ENCODE results near the gene RALB. TPM values are rescaled to one million over a fixed set of nuclear protein-coding genes. Genes with fewer than 3 reads are reported as not detected.

The RALB gene
- total RNA-seq, 2 donors from 2014 or later: 37.1 to 45.8 TPM

DNA sequence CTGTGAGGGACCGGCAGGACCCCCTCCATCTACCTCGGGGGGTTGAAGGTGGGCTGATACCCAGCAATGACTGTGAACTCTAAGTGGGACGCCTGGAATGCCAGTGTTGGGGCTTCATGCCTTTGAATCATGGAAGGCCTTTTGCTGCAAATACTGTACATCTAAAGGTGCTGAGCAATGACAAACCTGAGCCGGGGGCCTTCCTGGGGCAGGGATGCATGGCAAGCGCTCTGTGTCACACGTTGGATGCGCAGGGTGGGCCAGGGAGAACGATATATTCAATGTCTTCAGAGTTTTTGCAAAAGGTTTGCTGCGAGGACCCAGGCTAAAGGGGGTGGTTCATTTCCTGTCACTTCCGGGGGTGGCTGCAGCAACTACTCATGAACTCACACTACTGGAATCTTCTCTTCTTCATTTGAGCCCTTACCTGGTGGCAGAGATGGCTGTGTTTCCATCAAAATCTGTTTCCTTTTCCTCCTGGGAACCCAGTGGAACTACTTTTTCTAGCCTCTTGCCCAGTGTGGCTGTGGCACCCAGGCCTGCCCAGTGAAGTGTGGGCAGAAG lies 69.2 kb downstream of the RALB start:
- Histone ChIP-seq H3K9me3 (ENCODE audit: control insufficient read depth, low read length) (no peaks in the 10 kb centered on the region), H3K36me3 (ENCODE audit: control insufficient read depth, insufficient read depth, low read length) (no peaks in the 10 kb centered on the region), H3K4me1 (ENCODE audit: control insufficient read depth, insufficient read depth, low read length) (no peaks in the 10 kb centered on the region), H3K9ac (ENCODE audit: extremely low read depth, low read length, poor library complexity, severe bottlenecking) (no peak overlapping the region), H3K4me3 (ENCODE audit: low read length) (no peak overlapping the region), H3K27ac (ENCODE audit: low read depth, low read length) (no peak overlapping the region), H3K27me3 (ENCODE audit: control insufficient read depth, insufficient read depth, low read length, poor library complexity, severe bottlenecking) (no peaks in the 10 kb centered on the region)
- TF ChIP-seq, protein P1, sequence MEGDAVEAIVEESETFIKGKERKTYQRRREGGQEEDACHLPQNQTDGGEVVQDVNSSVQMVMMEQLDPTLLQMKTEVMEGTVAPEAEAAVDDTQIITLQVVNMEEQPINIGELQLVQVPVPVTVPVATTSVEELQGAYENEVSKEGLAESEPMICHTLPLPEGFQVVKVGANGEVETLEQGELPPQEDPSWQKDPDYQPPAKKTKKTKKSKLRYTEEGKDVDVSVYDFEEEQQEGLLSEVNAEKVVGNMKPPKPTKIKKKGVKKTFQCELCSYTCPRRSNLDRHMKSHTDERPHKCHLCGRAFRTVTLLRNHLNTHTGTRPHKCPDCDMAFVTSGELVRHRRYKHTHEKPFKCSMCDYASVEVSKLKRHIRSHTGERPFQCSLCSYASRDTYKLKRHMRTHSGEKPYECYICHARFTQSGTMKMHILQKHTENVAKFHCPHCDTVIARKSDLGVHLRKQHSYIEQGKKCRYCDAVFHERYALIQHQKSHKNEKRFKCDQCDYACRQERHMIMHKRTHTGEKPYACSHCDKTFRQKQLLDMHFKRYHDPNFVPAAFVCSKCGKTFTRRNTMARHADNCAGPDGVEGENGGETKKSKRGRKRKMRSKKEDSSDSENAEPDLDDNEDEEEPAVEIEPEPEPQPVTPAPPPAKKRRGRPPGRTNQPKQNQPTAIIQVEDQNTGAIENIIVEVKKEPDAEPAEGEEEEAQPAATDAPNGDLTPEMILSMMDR (conservative IDR thresholded peaks at IDR 0.05): no peak
- Mint-ChIP-seq H3K4me3 (no peak overlapping the region), H3K4me1 (no peaks in the 10 kb centered on the region), H3K9me3 (no peaks in the 10 kb centered on the region), H3K27me3 (ENCODE audit: insufficient read depth) (peaks cover 12% of the 10 kb centered on the region), H3K27ac (no peak overlapping the region), H3K36me3 (ENCODE audit: low read depth) (no peaks in the 10 kb centered on the region)
- DNase-seq: no peak
- whole genome bisulfite sequencing, 2 experiments (ENCODE audit: insufficient coverage in 1 of 2, insufficient read length in 1 of 2): 93% methylated on average over 8 to 10 of the region's 10 CpGs

- no peak overlapping the region for H3K9ac ChIP-seq (ENCODE audit: extremely low read depth, low read length, poor library complexity, severe bottlenecking)
- WGBS, 2 experiments (ENCODE audit: insufficient coverage in 1 of 2, insufficient read length in 1 of 2): 87 to 96% methylated on average over 7 of the region's 7 CpGs
- Mint-ChIP-seq H3K9me3 (no peaks in the 10 kb centered on the region), H3K36me3 (ENCODE audit: low read depth) (no peaks in the 10 kb centered on the region), H3K4me1 (no peaks in the 10 kb centered on the region), H3K27ac (no peak overlapping the region), H3K4me3 (no peak overlapping the region), H3K27me3 (ENCODE audit: insufficient read depth) (peaks cover 14% of the 10 kb centered on the region)
- H3K27me3 ChIP-seq (ENCODE audit: control insufficient read depth, insufficient read depth, low read length, poor library complexity, severe bottlenecking): no peaks in the 10 kb centered on the region
- H3K4me3 ChIP-seq (ENCODE audit: low read length): no peak overlapping the region
- H3K36me3 ChIP-seq (ENCODE audit: control insufficient read depth, insufficient read depth, low read length): no peaks in the 10 kb centered on the region
- TF ChIP-seq, protein P1 (conservative IDR thresholded peaks at IDR 0.05): no peak
- DNase-seq: no peak
- no peaks in the 10 kb centered on the region for H3K9me3 ChIP-seq (ENCODE audit: control insufficient read depth, low read length)
- no peak overlapping the region for H3K27ac ChIP-seq (ENCODE audit: low read depth, low read length)
- H3K4me1 ChIP-seq (ENCODE audit: control insufficient read depth, insufficient read depth, low read length): no peaks in the 10 kb centered on the region
Observed at GRCh38 chr2:120322329-120322728, 69.7 kb downstream of the RALB start.

DNA sequence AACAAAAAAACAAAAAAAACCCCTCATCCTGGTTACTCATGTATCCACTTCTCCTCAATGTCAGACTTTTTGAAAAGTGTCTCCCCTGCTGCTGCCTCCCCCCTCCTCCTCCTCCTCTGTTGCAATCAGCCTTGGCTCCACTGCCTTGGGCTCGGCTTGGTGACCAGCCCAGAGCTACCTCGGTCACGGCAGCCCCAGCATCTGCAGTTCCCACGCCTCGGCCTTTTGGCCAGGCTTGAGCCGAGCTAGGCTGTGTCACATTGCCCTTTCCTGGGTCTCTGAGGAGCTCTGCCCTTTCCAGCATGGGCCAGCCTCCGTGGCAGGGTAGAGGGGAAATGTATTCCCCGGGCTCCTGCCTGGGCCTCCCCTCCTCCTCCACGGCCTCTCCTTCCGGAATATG lies 70.6 kb downstream of the RALB start:
- Histone ChIP-seq H3K9ac (ENCODE audit: extremely low read depth, low read length, poor library complexity, severe bottlenecking) (no peak overlapping the region), H3K4me1 (ENCODE audit: control insufficient read depth, insufficient read depth, low read length) (no peaks in the 10 kb centered on the region), H3K4me3 (ENCODE audit: low read length) (no peak overlapping the region), H3K9me3 (ENCODE audit: control insufficient read depth, low read length) (no peaks in the 10 kb centered on the region), H3K36me3 (ENCODE audit: control insufficient read depth, insufficient read depth, low read length) (no peaks in the 10 kb centered on the region), H3K27ac (ENCODE audit: low read depth, low read length) (no peak overlapping the region), H3K27me3 (ENCODE audit: control insufficient read depth, insufficient read depth, low read length, poor library complexity, severe bottlenecking) (no peaks in the 10 kb centered on the region)
- H3K9me3 Mint-ChIP-seq: no peaks in the 10 kb centered on the region
- H3K27ac Mint-ChIP-seq: no peak overlapping the region
- no peaks in the 10 kb centered on the region for H3K4me1 Mint-ChIP-seq
- H3K27me3 Mint-ChIP-seq (ENCODE audit: insufficient read depth): peaks cover 22% of the 10 kb centered on the region
- no peaks in the 10 kb centered on the region for H3K36me3 Mint-ChIP-seq (ENCODE audit: low read depth)
- 90 to 96% methylated on average over 9 to 10 of the region's 10 CpGs for WGBS, 2 experiments (ENCODE audit: insufficient coverage in 1 of 2, insufficient read length in 1 of 2)
- TF ChIP-seq, protein P1 (conservative IDR thresholded peaks at IDR 0.05): no peak
- DNase-seq: no peak
- H3K4me3 Mint-ChIP-seq: no peak overlapping the region
